Mesenchymal stem cell (in vitro differentiated cells and primary cell): ENCODE data around the gene DLG4.
"Not testable (repeated sequence)": the region's sequence is repeated elsewhere in the genome, so short reads cannot be mapped to it uniquely, and the experiment has no call there.

Experiments
- DNase-seq: peaks from one replicate; pipeline ENCODE4 v3.0.0-alpha.2; 2013
- H2AFZ ChIP-seq: one replicate; pipeline ENCODE4 v1.6.1; 2013; ENCODE audit warnings: low read depth, mild to moderate bottlenecking, control low read depth, inconsistent platforms, low read length, moderate library complexity
- H2AK5ac ChIP-seq: 2 replicates; pipeline ENCODE4 v1.6.1; 2013; ENCODE audit warnings: low read length, moderate library complexity, mild to moderate bottlenecking, inconsistent platforms; ENCODE audit not compliant: severe bottlenecking
- H2BK120ac ChIP-seq: one replicate; pipeline ENCODE4 v1.6.1; 2013; ENCODE audit warnings: low read depth, mild to moderate bottlenecking, inconsistent platforms, low read length, moderate library complexity
- H2BK12ac ChIP-seq, 2 experiments: one replicate each; pipeline ENCODE4 v1.6.1; 2013; ENCODE audit warnings: inconsistent platforms in 2 of 2, low read length in 2 of 2, mild to moderate bottlenecking in 2 of 2, moderate library complexity in 2 of 2, control low read depth in 1 of 2
- H2BK15ac ChIP-seq: one replicate; pipeline ENCODE4 v1.6.1; 2013; ENCODE audit warnings: mild to moderate bottlenecking, low read depth, inconsistent platforms; ENCODE audit not compliant: poor library complexity, severe bottlenecking
- H2BK5ac ChIP-seq: 2 replicates; pipeline ENCODE4 v1.6.1; 2013; ENCODE audit warnings: low read depth, mild to moderate bottlenecking, low read length, control low read depth, inconsistent platforms; ENCODE audit not compliant: poor library complexity, severe bottlenecking
- H3K14ac ChIP-seq, 2 experiments: one replicate each; pipeline ENCODE4 v1.6.1; 2013; ENCODE audit warnings: inconsistent platforms in 2 of 2, low read length in 2 of 2, control low read depth in 1 of 2, mild to moderate bottlenecking in 1 of 2, moderate library complexity in 1 of 2
- H3K18ac ChIP-seq, 2 experiments: one replicate each; pipeline ENCODE4 v1.6.1; 2013; ENCODE audit warnings: inconsistent platforms in 2 of 2, low read length in 2 of 2, control low read depth in 1 of 2, low read depth in 1 of 2, mild to moderate bottlenecking in 1 of 2
- H3K23ac ChIP-seq, 2 experiments: one replicate each; pipeline ENCODE4 v1.6.1; 2013; ENCODE audit warnings: inconsistent platforms in 2 of 2, low read length in 2 of 2, mild to moderate bottlenecking in 2 of 2, moderate library complexity in 2 of 2, control low read depth in 1 of 2
- H3K27ac ChIP-seq: 2 replicates; pipeline ENCODE4 v1.5.1; 2013; ENCODE audit warnings: mild to moderate bottlenecking, moderate library complexity, low read length, control low read depth, inconsistent platforms; ENCODE audit not compliant: poor library complexity, severe bottlenecking
- H3K27me3 ChIP-seq, 2 experiments: 2 replicates each; pipeline versions ENCODE4 v1.6.1 to v1.7.0; 2013; ENCODE audit warnings: low read length in 2 of 2, mild to moderate bottlenecking in 2 of 2, moderate library complexity in 2 of 2, control low read depth in 1 of 2, inconsistent platforms in 1 of 2; ENCODE audit not compliant: control insufficient read depth in 1 of 2, insufficient read depth in 1 of 2
- H3K36me3 ChIP-seq, 2 experiments: 2 replicates each; pipeline versions ENCODE4 v1.6.1 to v1.7.0; 2013; ENCODE audit warnings: low read length in 2 of 2, control low read depth in 1 of 2, inconsistent platforms in 1 of 2, low read depth in 1 of 2, mild to moderate bottlenecking in 1 of 2; ENCODE audit not compliant: insufficient read depth in 2 of 2, control insufficient read depth in 1 of 2
- H3K4ac ChIP-seq, 2 experiments: one replicate each; pipeline ENCODE4 v1.6.1; 2013; ENCODE audit warnings: inconsistent platforms in 2 of 2, low read length in 2 of 2, mild to moderate bottlenecking in 2 of 2, moderate library complexity in 2 of 2, control low read depth in 1 of 2, low read depth in 1 of 2
- H3K4me1 ChIP-seq: 2 replicates; pipeline ENCODE4 v1.6.1; 2013; ENCODE audit warnings: low read depth, low read length, control low read depth; ENCODE audit not compliant: control insufficient read depth, insufficient read depth
- H3K4me2 ChIP-seq: 2 replicates; pipeline ENCODE4 v1.6.1; 2013; ENCODE audit warnings: low read length, mild to moderate bottlenecking, inconsistent platforms; ENCODE audit not compliant: poor library complexity, severe bottlenecking
- H3K4me3 ChIP-seq, 2 experiments: 2 replicates each; pipeline versions ENCODE4 v1.5.1 to v1.7.0; 2013; ENCODE audit warnings: low read length in 2 of 2, mild to moderate bottlenecking in 2 of 2, control low read depth in 1 of 2, low read depth in 1 of 2; ENCODE audit not compliant: insufficient read depth in 1 of 2
- H3K79me1 ChIP-seq: replicated peaks from 2 replicates; pipeline ENCODE4 v1.6.1; 2013; ENCODE audit warnings: mild to moderate bottlenecking, control low read depth, low read length, inconsistent platforms; ENCODE audit not compliant: poor library complexity, severe bottlenecking
- H3K9ac ChIP-seq: 2 replicates; pipeline ENCODE4 v1.7.0; 2013; ENCODE audit warnings: mild to moderate bottlenecking, low read length, moderate library complexity
- H3K9me3 ChIP-seq: 2 replicates; pipeline ENCODE4 v1.7.0; 2013; ENCODE audit warnings: mild to moderate bottlenecking, low read length; ENCODE audit not compliant: control insufficient read depth
- H4K8ac ChIP-seq: one replicate; pipeline ENCODE4 v1.6.1; 2013; ENCODE audit warnings: inconsistent platforms, mild to moderate bottlenecking, low read length, moderate library complexity
- H4K91ac ChIP-seq: one replicate; pipeline ENCODE4 v1.6.1; 2013; ENCODE audit warnings: mild to moderate bottlenecking, low read length, inconsistent platforms
- WGBS: methylation state at CpG from one replicate; pipeline ENCODE4 v1.1.7; 2013; ENCODE audit warnings: mixed read lengths; 5-methylcytosine and 5-hydroxymethylcytosine counted together

DLG4 gene

GRCh38 chr17:7172522-7173191 lies 47.0 kb downstream of the DLG4 start:
- not testable (repeated sequence) for H3K79me1 ChIP-seq, H3K9ac ChIP-seq, H3K4me3 ChIP-seq, H2BK5ac ChIP-seq, H3K14ac ChIP-seq, DNase-seq, H3K36me3 ChIP-seq, H4K91ac ChIP-seq, H3K4ac ChIP-seq, H3K4me2 ChIP-seq, H2BK120ac ChIP-seq, H2BK12ac ChIP-seq, H2AFZ ChIP-seq, H3K27ac ChIP-seq, H3K23ac ChIP-seq, H4K8ac ChIP-seq, H3K18ac ChIP-seq, H2BK15ac ChIP-seq, H3K9me3 ChIP-seq, H2AK5ac ChIP-seq
- peaks cover 15 to 33% of the 10 kb centered on the region in 2 experiments for H3K27me3 ChIP-seq
- 95% methylated on average over 18 of the region's 18 CpGs for WGBS
- H3K4me1 ChIP-seq: peaks cover 15% of the 10 kb centered on the region

GRCh38 chr17:7169565-7169908 lies 50.1 kb downstream of the DLG4 start:
- not testable (repeated sequence) for H2AK5ac ChIP-seq, H3K14ac ChIP-seq, H3K4me1 ChIP-seq, H4K8ac ChIP-seq, H3K9me3 ChIP-seq, DNase-seq, H2BK5ac ChIP-seq, H3K27me3 ChIP-seq, H3K9ac ChIP-seq, H3K23ac ChIP-seq, H3K36me3 ChIP-seq, H3K27ac ChIP-seq, H3K4me2 ChIP-seq, H4K91ac ChIP-seq, H2BK15ac ChIP-seq, H3K79me1 ChIP-seq, H3K18ac ChIP-seq, H3K4ac ChIP-seq, H2BK120ac ChIP-seq, H2AFZ ChIP-seq, H2BK12ac ChIP-seq, H3K4me3 ChIP-seq
- 88% methylated on average over 7 of the region's 7 CpGs for WGBS

DNA sequence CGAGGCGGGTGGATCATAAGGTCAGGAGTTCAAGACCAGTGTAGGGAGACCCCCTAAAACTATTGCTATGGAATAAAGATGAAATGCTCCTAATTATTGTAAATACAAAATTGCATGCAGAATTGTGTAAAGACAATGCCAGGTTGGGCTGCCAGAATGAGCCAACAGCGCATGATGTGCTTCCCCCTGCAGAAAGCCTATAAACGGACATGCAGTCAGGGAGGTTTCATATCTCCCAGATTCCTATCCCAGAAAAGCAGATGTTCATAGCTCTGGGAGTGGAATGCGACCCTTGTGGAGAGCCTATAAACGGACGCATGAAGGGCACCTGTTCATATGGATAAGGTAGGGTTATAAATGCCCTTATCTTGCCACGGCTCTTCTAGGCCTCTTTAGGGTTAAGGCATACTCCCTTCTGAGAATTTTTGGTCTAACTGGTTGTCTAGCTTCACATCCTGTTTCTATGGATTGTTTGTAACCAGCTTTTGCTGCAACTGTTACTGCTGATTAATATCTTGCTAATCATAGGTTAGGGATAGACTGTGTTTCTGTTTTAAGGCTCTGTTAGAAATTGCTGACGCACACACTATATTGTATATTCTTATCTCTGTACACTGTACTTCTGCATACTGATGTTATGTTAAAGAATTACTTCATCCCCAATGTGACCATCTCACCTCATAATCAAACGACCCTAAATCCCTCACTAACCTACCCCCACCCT lies 50.6 kb downstream of the DLG4 start:
- H2BK5ac ChIP-seq, H3K4me1 ChIP-seq, H3K9me3 ChIP-seq, H3K23ac ChIP-seq, H2BK15ac ChIP-seq, H3K4ac ChIP-seq, H4K91ac ChIP-seq, H3K36me3 ChIP-seq, H2BK120ac ChIP-seq, H2AK5ac ChIP-seq, DNase-seq, H3K27ac ChIP-seq, H3K9ac ChIP-seq, H3K4me2 ChIP-seq, H3K18ac ChIP-seq, H3K27me3 ChIP-seq, H2AFZ ChIP-seq, H2BK12ac ChIP-seq, H3K79me1 ChIP-seq, H3K14ac ChIP-seq, H4K8ac ChIP-seq, H3K4me3 ChIP-seq: not testable (repeated sequence)
- WGBS: 86% methylated on average over 7 of the region's 10 CpGs

DNA sequence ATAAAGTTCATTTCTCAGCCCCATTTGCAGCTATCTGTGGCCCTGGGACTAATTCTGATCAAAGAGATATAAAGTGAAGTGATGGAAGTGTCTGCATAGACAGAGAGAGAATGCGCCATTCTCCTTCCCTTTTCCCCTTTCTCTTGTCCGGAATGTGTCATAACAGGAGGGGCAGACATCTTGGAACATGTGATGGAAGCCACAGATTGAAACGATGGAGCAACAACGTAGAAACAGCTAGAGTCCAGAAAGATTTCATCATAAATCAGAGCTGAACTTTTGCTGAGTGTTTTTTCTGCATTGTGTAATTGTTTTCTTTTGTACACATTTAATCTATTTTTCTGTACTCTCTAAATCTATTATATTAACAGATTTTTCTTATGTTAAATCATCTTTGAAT lies 51.8 kb downstream of the DLG4 start:
- Histone ChIP-seq H3K27ac (no peak overlapping the region), H3K14ac (no peak overlapping the region), H3K9me3 (peaks cover 8% of the 10 kb centered on the region), H3K4me2 (no peak overlapping the region), H2BK15ac (no peak overlapping the region), H2BK5ac (no peak overlapping the region), H3K36me3 (no peaks in the 10 kb centered on the region), H2AFZ (no peak overlapping the region), H2BK120ac (no peak overlapping the region), H3K18ac (no peak overlapping the region), H3K9ac (peak overlapping the region; percentile 24), H2AK5ac (no peak overlapping the region), H3K23ac (no peak overlapping the region), H3K79me1 (no peaks in the 10 kb centered on the region), H4K91ac (no peak overlapping the region), H2BK12ac (no peak overlapping the region), H3K27me3 (no peaks in the 10 kb centered on the region), H4K8ac (no peak overlapping the region), H3K4me1 (no peaks in the 10 kb centered on the region), H3K4me3 (no peak overlapping the region), H3K4ac (no peak overlapping the region)
- WGBS: 85% methylated on average over 4 of the region's 4 CpGs
- DNase-seq: no peak
